Stimulated activated CD4-positive, alpha-beta T cell treated with anti-CD3 and anti-CD28 coated beads, Interleukin-12 subunit alpha, Interleukin-12 subunit beta, amount 100 ng/mL, for 24 hours (primary cell): Measurements from ENCODE around the gene CREG2.

Source experiments
- DNase-seq, 2 experiments: peaks; one replicate each; pipeline ENCODE4 v3.0.0-alpha.2; 2020; ENCODE audit warnings: low read depth in 2 of 2

CREG2 gene

DNA sequence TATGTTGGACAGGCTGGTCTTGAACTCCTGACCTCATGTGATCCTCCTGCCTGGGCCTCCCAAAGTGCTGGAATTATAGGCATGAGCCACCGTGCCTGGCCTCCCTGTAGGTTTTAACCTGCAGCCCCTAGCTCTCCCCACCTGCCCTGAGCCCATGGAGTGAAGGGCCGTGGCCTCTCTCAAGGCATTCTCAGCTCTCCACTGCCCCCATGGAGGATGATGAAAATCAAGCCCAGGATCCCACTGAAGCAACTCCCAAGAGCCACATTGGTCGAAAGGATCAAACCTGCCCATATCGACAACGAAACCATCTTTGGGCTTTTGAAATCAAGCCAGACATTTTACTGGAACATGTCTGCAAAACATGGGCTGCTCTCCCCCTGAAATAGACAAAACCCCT is 22.4 kb upstream of the CREG2 start:
- DNase-seq, result no peak

DNA sequence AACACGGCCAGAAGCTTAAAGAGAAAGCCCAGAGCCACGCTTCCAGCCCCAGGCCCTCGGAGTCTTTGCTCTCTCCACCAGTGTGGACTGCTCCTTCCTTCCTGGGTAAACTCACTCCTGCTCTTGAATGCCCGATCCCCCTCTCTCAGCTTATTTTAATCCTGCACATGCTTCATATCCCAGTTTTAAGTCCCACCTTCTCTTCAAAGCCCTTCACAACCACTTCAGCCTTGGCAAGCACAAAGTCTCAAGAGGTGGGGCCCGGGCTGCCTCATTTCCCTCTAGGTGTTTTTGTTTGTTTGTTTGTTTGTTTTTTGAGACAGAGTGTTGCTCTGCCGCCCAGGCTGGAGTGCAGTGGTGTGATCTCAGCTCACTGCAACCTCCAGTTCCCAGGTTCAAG is 21.6 kb upstream of the CREG2 start:
- DNase-seq, result no peak

DNA sequence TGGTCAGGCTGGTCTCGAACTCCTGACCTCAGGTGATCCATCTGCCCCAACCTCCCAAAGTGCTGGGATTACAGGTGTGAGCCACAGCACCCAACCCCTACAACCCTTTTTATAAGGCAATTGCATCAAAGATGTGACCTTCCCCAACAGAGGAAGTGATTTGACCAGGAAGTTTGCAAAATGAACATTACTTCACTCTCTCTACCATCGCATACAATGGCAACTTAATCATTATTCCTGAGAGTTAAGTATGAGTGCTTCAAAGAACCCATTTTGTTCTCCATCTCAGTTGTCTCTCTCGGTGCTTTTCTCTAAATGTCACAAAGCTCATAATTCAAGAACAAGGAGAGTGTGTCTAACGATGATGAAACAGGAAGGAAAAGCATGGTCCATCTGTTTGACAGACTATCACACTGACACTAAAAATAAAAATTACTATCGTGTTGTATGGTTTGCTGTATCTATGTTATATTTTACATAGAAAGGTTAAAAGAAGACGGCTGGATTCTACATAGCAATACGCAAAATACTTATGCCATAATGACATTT is 18.1 kb upstream of the CREG2 start:
- no peak for DNase-seq

DNA sequence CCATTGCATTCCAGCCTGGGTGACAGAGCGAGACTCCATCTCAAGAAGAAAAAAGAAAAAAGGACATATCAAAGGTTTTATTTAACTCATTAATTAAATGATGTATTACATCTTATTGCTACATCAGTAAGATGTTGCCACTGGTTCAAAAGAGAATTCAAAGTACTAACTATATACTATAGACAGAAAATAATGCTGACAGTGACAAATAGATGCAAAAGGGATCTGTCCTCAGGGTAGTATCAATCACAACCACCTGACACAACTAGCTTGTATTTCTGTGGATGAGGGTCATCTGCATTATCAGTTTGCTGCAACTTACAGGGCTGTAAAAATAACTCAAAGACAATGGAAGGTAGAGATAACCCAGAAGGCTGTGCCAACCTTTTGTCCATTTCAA is 16.4 kb upstream of the CREG2 start:
- no peak for DNase-seq

DNA sequence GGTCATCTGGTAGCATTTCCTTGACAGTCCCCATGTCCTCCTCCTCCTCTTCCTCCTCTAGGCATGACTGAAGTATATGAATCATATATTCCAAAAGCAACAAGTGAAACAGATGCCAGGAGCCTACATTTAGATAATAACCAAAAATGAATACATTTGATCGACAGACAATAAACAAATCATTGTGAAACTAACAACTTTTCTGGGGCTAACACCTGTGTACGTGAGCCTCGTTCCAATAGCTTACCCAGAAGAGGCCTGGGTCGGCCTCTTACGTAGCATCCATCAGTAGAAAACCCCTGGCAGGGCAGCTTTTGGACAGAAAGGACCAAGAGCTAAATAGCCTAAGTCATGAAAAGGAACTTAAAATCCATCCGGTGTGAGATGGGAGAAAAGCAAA is 15.3 kb upstream of the CREG2 start:
- DNase-seq, result no peak

DNA sequence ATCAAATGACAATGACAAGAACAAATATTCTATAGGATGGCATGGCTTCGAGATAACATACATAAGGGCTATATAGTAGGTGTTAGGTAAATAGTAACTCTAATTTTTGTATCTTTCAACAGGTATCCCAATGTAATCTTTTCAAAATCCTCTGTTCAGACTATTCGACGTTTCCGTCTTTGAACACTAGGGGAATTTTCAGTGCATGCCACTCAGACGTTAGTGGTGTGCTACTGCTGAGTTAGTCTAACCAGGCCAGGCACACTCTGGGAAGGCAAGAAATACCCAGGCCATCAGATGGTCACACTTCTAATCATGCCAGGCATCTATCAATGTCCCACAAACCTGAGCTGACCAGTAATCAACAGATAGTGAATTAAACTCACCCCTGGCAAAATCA is 14.6 kb upstream of the CREG2 start:
- no peak for DNase-seq

DNA sequence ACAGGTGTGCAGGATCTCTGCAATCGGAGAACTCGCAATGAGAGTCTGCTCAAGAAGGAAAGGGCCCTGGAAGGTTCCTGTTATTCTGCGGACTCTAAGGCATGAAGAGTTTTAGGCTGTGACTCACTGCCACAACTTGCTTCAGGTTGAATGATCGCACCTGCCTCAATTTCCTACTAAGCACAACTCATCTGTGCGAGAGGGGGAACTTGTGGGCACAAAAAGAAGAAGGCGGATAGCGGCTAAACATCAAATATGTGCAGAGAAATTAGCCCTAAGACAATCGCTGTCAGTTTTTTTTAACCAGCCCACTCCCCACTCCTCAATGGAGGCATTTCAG is 14.0 kb upstream of the CREG2 start:
- DNase-seq, result no peak

DNA sequence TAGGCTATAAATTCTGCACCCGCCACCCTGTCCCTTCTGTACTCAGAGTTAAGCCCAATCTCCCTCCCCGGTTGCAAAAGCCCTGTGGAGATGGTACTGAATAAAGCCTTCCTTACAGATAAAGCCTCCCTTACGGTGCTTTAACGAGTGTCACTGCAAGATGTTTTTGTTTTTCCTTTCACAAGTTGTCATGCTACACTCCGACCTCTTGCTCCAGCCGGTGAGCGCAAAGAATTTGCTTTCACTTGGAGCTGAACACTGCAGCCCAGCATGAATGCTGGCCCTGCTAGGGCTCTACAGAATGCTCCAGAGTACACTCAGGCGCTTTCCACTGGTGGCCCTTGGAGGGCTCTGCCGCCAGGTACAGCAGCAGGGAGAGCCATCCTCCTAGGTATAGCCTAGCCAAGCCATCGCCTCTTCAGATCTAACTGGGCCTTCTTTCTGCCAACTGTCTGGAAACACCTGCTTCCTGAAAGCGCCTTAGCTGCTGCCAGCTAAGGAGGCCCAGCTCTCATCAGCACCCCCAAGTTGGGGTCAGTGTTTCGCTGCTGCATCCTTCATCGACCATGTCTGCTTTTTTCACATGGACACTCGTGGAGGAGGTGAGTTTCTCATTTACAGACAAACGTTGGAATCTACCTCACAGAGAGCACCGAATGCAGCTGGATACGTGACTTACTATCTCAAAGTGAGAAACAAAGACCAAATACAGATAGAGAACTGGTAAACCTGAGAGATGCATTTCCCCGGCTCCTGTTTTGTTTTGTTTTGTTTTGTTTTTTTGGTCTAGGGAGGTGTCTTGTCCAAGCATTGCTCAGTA is 13.4 kb upstream of the CREG2 start:
- DNase-seq, result no peak

DNA sequence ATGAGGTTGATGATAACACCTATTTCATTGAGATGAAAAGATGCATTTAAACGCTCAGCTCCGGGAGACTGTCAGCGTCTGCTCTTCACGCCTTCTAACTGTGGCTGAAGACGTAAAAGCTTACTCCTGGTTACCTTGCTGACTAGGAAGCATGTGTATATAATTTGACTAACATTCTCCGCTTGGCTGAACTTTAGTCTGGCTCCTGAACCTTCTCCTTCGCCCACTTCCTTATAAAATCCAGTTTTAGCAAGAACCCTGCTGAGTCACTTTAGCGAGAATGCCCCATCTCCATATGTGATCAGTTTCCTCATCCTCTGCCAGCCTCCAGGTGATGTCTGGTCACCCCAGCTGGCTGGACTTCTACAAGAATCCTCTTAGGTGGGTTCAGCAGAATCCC is 12.7 kb upstream of the CREG2 start:
- DNase-seq, result no peak

DNA sequence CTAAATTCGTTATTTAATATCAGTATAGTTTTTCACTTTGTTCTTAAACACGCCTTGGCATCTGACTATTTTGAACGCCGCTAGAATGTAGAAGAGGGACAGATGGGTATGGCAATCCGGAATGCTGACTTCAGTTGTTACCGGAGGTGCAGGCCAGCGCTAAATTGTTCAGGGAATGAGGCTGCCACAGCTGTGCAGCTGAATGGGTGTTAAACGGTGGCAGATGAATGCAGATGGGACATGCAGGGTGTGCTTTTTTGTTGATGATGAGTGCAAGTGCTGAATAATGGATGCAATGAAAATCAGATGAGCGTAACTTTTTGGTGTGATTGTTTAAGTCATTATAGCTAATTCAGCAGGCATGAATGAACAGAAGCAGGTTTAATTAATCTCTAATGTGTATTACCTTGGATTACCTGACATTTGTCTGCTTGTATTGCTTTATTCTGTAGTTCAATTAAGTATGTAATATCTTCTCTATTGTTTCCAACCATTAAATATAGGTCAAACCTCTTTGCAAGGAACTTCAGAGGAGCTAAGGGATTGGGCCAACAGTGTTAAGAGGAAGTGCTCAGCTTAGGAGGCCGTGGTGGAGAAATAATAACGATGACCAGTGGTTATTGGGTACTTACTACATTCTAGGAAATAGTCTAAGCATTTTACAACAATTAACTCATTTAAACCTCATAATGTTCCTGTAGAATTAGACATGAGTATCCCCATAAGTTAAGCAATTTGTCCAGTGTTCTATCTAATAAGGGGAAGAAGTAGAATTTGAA is 11.9 kb upstream of the CREG2 start:
- DNase-seq, result no peak

DNA sequence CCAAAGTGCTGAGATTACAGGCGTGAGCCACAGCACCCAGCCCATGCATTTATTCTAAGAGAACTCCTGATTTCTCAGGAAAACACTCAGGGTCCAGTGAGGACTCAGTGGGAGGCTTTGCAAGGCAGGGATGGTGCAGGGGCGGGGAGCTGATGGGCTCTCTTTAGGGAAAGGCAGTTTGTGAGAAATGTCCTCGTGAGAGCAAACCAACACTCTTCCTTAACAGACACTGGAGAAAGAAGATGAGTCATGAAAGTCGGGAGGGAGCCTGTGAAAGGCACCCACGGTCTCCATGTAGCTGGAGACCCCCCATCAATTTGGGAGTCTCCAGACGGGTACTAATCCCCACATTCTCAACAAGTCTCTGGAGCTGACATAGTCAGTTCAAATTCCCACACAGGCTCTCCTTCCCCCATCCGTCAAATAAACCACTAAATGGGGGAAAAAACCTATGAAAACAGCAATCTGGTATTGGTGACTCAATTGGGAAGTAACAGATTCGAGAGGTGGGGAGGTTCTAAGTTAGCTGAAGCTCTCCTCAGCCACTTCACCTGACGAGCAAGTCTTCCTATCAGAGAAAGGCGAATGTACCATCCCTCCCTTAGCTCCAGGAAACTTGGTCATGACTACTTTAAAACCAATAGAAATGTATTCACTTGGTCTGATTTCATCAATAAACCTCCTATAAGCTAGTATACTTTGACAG is 11.0 kb upstream of the CREG2 start:
- no peak for DNase-seq

DNA sequence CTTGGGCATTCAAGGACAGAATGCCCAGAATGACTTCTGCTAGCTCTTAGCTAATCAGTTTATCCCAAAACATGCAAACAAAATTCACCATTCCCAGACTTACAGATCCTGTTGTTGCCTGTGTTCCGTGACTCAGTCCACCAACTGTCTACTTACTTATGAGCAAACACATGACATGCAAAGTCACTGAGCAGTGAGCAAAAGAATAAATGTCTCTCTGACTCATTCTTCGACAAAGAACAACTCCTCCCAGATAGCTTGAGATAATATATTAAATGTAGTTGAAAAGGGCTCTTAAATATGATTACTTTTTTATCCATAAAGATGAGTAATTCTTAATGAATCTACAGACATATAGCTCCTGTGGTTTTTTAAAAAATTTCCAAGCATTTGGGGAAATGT is 9.0 kb upstream of the CREG2 start:
- no peak for DNase-seq

DNA sequence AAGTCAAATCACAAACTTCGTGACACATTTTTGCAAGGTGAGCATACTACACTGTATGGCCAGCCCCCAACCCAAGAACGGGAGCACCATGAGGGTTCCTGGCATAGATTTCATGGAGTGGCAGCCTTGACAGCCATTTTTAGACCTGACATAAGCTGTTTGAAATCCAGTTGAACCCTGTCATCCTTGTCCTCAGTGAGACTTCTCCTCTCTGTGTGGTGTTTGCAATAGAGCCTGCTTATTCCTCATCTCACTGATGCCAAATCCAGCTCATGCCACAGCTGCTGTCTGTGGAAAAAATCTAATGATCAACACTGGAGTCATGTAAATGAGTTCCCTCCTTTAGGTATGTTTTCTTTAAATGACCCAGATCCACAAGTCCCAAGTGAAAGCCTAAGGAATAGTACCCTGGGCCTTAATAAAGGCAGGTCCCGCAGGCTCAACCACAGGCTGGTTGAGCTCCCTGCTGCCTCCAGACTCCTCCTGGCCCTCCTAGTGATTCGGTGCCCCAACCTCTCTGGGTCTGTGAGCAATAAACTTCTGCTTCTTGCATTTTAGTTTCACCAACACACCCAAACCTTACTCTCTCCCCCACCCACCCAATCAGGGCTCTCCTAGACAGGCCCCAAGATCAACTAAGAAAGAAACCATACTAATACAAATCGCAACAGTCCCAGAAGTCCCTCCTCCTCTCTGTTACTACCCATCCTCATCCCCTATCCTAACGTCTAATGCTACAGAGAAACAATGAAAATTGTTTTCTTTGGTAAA is 8.4 kb upstream of the CREG2 start:
- no peak for DNase-seq

DNA sequence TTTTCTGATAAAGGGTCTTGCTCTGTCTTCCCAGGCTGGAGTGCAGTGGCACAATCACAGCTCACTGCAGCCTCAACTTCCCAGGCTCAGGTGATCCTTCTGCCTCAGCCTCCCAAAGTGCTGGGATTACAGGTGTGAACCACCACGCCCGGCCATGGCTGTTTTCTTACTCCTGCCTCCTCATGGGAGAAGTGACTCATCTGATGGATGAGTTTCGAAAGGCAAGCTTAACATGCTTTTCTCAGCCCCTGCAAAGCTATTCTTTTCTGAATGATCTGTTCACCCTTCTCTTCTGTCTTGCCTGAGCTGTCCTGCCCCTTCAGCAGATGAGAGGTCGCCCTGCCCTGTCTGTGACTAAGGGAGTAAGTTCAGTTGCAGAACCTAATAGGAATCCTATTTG is 929 bp upstream of the CREG2 start:
- no peak for DNase-seq

DNA sequence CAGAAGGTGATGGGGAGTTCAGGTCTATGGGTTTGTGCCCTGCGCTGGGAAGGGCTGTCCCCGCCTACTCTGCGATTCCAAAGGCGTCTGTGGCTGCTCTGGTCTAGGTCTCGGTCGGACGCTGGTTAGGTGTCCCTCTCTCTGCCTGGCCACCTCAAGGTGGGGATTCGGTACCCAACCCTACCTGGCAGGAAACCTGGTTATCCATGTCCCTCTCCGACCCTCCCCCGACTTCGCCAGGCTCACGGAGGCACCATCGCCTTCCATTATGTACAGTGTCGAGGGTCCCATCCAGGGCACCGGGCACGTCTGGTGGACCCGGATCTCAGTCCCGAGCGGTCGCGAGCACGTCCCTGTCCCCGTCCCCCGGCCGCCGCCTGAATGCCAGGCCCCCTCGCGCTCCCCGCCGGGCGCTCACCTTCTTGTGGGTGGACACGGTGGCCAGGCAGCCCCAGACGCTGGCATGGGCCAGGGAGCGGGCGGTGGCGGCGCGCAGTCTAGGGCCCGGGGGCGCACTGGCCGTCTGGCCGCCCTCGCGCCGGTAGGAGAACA is 628 bp downstream of the CREG2 start:
- no peak for DNase-seq

DNA sequence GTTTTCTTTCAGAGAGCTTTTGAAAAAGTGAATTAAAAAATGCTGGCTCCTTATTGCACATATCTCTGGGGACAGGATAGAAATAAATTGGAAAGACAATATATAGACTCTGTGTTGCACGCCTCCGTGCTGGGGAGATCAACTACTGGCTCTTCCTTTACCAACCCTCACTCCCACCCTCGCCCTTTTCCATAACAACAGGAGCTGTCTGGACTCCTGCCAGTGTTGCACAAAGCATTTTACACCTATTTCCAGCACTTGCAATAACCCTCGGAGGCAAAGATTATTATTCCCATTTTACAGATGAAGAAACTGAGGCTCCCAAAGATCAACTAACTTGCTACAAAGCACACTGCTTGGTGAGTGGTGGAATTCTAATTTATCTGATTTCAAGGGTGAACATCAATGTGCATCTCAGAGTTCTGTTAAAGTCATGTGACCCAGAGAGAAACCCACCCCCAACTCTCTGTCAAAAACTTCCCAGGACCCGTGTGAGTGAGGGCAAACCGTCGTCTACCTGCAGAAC is 4.2 kb downstream of the CREG2 start:
- DNase-seq, result no peak

DNA sequence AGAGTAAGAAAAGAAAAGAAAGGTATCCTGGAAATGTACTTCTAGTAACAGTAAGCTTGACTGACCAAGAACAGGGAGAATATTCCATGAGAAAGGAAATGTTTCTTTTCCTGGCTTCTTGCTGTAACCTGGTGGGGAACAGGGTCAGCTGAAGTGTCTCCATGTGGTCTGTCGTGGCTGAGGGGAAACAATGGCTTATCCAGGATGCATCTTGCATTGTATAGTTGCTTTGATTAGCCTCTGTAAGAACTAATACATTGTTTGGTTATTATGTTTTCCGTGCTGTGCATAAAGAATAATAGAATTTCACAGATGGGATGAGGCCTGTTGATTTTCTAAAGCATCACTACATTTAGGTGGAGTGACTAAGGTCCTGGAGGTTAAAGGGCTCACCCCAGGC is 4.9 kb downstream of the CREG2 start:
- DNase-seq, result no peak

DNA sequence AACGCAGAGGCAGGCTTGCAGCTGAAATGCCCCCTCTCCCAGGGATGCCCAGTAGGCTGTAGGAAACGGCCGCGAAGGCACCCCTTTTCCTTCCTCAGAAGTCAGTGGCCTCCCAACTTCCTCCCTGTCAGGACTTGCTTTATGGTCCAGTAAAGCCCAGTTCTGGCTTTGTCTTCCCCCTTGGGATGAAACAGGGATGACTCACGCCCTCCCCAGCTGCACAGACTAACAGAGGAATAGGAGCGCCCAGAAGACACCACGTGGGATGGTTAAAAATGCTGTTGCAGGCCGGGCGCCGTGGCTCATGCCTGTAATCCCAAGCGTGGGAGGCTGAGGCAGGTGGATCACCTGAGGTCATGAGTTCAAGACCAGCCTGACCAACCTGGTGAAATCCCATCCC is 6.9 kb downstream of the CREG2 start:
- DNase-seq, result no peak

DNA sequence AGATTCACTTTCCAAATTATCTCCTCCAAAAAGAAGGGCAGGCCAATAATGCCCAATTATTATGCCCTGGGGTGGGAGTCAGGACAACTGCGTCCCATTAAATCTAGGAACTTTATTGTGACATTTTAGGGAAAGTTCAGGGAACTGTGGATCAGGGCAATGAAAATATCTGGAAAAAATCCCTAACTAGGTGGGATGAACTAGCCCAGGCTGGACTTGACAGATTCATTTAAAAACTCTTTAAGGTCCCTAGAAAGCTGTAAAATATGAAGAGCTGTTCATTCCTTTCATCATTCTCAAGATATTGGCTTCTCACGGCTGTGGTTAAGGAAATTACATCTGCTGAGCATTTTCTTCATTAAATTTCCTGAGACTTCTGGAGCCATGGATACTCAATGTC is 8.2 kb downstream of the CREG2 start:
- DNase-seq, result no peak

DNA sequence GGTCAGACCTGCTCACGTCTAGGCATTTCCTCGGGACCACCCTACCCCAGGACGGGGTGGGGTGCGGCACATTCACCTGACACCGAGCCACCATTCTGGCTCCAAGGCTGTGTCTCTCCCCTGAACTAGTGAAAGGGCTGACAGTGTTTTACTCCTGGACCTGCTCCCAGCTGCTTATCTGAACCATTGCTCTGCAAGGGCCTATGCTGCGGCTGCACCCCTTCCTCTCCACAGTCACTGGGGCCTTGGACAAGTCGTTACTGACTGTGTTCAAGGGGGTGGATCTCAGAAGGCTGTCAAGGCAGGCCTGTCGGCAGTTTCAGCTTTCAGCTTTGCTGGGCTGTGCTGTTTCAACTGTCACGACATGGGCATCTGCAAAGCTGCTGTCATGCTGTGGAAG is 11.7 kb downstream of the CREG2 start:
- no peak for DNase-seq

DNA sequence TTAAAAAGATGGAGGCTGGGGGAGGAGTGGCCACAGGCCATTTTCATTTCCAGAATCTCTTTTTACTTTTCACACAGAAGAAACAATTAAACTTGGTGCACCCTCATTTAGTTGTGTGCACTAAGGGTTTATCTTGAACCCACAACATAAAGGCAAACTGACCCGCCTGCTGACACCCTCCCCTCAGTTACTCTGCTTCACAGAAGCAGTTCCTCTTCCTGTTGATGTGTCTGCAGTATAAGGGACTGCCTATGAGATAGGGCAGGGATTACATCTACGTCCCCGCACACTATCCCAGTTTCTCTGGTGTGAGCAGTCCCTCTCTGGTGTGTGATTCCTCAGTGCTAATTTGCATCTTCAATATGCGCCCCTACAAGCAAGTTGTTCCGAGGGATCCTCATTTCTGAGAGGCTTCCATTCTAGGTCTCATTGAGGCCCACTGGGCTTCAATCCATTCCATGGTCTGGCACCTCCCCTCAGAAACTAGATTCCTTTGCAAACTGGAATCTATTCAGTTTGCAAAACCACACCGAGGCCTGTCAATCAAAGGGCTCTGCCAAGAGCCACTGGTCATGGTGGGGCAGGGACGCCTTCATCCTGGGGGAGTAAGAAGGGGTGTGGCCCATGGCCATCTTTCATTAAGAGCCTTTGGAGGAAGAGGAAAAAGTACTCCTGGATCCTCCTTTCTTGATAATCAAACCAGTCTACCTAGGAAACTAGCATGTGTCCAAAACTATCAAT is 12.3 kb downstream of the CREG2 start:
- no peak for DNase-seq
